ENCODE measurements around the gene RDX. TPM values are rescaled to one million over a fixed set of nuclear protein-coding genes. Genes with fewer than 3 reads are reported as not detected.
A peak's percentile ranks its signal among the peaks of the same experiment; 100 is the strongest.
"Not testable (repeated sequence)": the region's sequence is repeated elsewhere in the genome, so short reads cannot be mapped to it uniquely, and the experiment has no call there.

RDX gene
- total and polyA plus RNA-seq, 2 of the 13 experiments (the other 11 are each of a cell fraction or from before 2014, with no cell fraction given) = 20.7 to 63.1 TPM

- intact Hi-C loops (cut with micrococcal nuclease; ENCODE audit: unreplicated experiment) = loop anchor here (10.0 kb wide), 1 partner anchor 1236 kb away; no protein-coding TSS in a partner anchor
- H3K4me1 ChIP-seq (ENCODE audit: insufficient read depth, low read length); FAIRE-seq; H2AFZ ChIP-seq (ENCODE audit: low read length); H3K27ac ChIP-seq (ENCODE audit: extremely low read length, insufficient read depth, low read length); H4K20me1 ChIP-seq (ENCODE audit: insufficient read depth, low read length); H3K9ac ChIP-seq (ENCODE audit: insufficient read depth, low read depth, low read length); in situ Hi-C loops (cut with HindIII; ENCODE audit: extremely low pct_ligation_motif_present, low pct_unique_long_range_greater_than_20kb); H3K79me2 ChIP-seq (ENCODE audit: insufficient read depth, low read length); BruUV-seq (replicated peaks); ATAC-seq; H3K36me3 ChIP-seq (replicated peaks in 1 of 2; ENCODE audit: control insufficient read depth in 1 of 2, insufficient read depth in 2 of 2, low read length in 2 of 2); DNase-seq (ENCODE audit: low spot score); POLR2A ChIA-PET; CTCF ChIA-PET (ENCODE audit: low intra/inter-chr PET ratio, low total read pairs); H3K9me3 ChIP-seq (ENCODE audit: low read length); H3K27me3 ChIP-seq (ENCODE audit: control insufficient read depth in 1 of 2, insufficient read depth in 2 of 2, low read length in 2 of 2): not testable (repeated sequence)
- Histone ChIP-seq H3K4me2 (ENCODE audit: low read depth, low read length) (0 out of 2 replicates have a peak overlapping the region, but pooled peaks have one; percentile 27), H3K4me3 (replicated peaks in 1 of 3; ENCODE audit: insufficient read depth in 1 of 3, low read depth in 2 of 3, low read length in 3 of 3) (peak overlapping the region in 1 of 3 experiments; percentile 33; a peak in 2 of 6 replicates)
- 0 out of 2 replicates have a peak, but pooled peaks have one; percentile 14 for TF ChIP-seq CTCF (CRISPR knock-in tag; IDR thresholded peaks at IDR 0.05)
- 77% methylated on average over 15 of the region's 29 CpGs for WGBS (ENCODE audit: low lambda C conversion rate)
These were observed 87.6 kb downstream of the RDX start for GRCh38 chr11:110208678-110209312.

GRCh38 chr11:110207123-110207522 lies 89.3 kb downstream of the RDX start:
- POLR2A ChIA-PET = no interaction called here

More at GRCh38 chr11:110207123-110207522, 89.3 kb downstream of the RDX start:
- Histone ChIP-seq H3K4me2 (ENCODE audit: low read depth, low read length) (no peak overlapping the region), H2AFZ (ENCODE audit: low read length) (no peak overlapping the region), H3K4me3 (replicated peaks in 1 of 3; ENCODE audit: insufficient read depth in 1 of 3, low read depth in 2 of 3, low read length in 3 of 3) (no peak overlapping the region), H3K79me2 (ENCODE audit: insufficient read depth, low read length) (no peaks in the 10 kb centered on the region), H4K20me1 (ENCODE audit: insufficient read depth, low read length) (no peaks in the 10 kb centered on the region), H3K9ac (ENCODE audit: insufficient read depth, low read depth, low read length) (no peak overlapping the region), H3K9me3 (ENCODE audit: low read length) (no peaks in the 10 kb centered on the region), H3K27me3 (ENCODE audit: control insufficient read depth in 1 of 2, insufficient read depth in 2 of 2, low read length in 2 of 2) (no peaks in the 10 kb centered on the region), H3K4me1 (ENCODE audit: insufficient read depth, low read length) (no peaks in the 10 kb centered on the region), H3K36me3 (replicated peaks in 1 of 2; ENCODE audit: control insufficient read depth in 1 of 2, insufficient read depth in 2 of 2, low read length in 2 of 2) (no peaks in the 10 kb centered on the region), H3K27ac (ENCODE audit: extremely low read length, insufficient read depth, low read length) (no peak overlapping the region)
- no peak for ATAC-seq
- intact Hi-C loops (cut with micrococcal nuclease; ENCODE audit: unreplicated experiment) = loop anchor here (10.0 kb wide), 1 partner anchor 1238 kb away; no protein-coding TSS in a partner anchor
- in situ Hi-C loops (cut with HindIII; ENCODE audit: extremely low pct_ligation_motif_present, low pct_unique_long_range_greater_than_20kb) = no loop called here
- FAIRE-seq = no peak
- no peak for TF ChIP-seq MXD4 (CRISPR knock-in tag; IDR thresholded peaks at IDR 0.05)
- DNase-seq (ENCODE audit: low spot score) = no peak
- WGBS (ENCODE audit: low lambda C conversion rate) = 97% methylated on average over 6 of the region's 6 CpGs
- no TSS peak for BruUV-seq (replicated peaks)
- CTCF ChIA-PET (ENCODE audit: low intra/inter-chr PET ratio, low total read pairs) = no interaction called here

All from HepG2 (cell line).